H1 (cell line): ENCODE measurements around the gene RAD51B.

Source experiments
- GTF2F1 ChIP-seq: IDR thresholded peaks from 2 replicates; pipeline ENCODE4 v1.6.1; 2012; ENCODE audit warnings: low read depth, low read length, improper control_type of control experiment, borderline replicate concordance
- POLR2A ChIP-seq, 2 experiments: IDR thresholded peaks; 1 replicate in 1 of 2; 2 replicates in 1 of 2; pipeline ENCODE4 v1.6.1; 2011; ENCODE audit warnings: low read depth in 2 of 2, low read length in 2 of 2, mild to moderate bottlenecking in 2 of 2; ENCODE audit errors: control extremely low read depth in 1 of 2
- POLR2AphosphoS5 ChIP-seq: IDR thresholded peaks from 2 replicates; pipeline ENCODE4 v1.6.1; 2011; ENCODE audit warnings: low read depth, low read length
- RFX5 ChIP-seq: IDR thresholded peaks from 2 replicates; pipeline ENCODE4 v1.6.1; 2011; ENCODE audit warnings: low read depth, low read length, improper control_type of control experiment, borderline replicate concordance
- SIN3A ChIP-seq, 2 experiments: IDR thresholded peaks in 1 of 2; conservative IDR thresholded peaks in 1 of 2; 2 replicates each; pipeline ENCODE4 v1.6.1; 2011 to 2012; ENCODE audit warnings: low read length in 2 of 2, improper control_type of control experiment in 1 of 2, low read depth in 1 of 2, mild to moderate bottlenecking in 1 of 2
- TF ChIP-seq, protein P1 (sequence below), 3 experiments: IDR thresholded peaks; 1 replicate in 2 of 3; 2 replicates in 1 of 3; pipeline versions ENCODE4 v1.5.1 to v1.6.1; 2011; ENCODE audit warnings: low read length in 3 of 3, mild to moderate bottlenecking in 3 of 3, inconsistent platforms in 2 of 3, low read depth in 1 of 3, moderate library complexity in 1 of 3; ENCODE audit not compliant: insufficient read depth in 1 of 3; ENCODE audit errors: control extremely low read depth in 1 of 3

DNA sequence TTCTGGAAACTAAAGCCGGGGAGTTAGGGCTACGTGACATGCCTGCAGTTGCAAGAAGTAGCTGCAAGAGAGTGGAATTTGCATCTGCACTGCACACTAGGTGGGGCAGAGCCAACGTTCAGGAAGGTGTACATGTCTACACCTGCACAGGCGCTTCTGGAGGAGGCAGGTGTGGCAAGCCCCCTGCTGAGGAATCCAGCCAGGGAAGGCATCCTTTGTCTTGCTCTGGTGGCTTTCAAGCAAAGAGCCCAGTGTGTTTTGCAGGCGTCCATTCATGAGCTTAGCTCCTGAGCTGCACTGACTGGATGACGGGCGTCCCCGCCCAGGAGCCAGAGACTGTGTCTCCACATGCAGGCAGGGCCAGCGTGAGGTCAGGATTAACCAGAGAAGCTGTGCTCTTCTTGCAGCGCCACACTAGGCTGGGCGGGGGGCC is 856.9 kb downstream of the RAD51B start:
- TF ChIP-seq, protein P1, sequence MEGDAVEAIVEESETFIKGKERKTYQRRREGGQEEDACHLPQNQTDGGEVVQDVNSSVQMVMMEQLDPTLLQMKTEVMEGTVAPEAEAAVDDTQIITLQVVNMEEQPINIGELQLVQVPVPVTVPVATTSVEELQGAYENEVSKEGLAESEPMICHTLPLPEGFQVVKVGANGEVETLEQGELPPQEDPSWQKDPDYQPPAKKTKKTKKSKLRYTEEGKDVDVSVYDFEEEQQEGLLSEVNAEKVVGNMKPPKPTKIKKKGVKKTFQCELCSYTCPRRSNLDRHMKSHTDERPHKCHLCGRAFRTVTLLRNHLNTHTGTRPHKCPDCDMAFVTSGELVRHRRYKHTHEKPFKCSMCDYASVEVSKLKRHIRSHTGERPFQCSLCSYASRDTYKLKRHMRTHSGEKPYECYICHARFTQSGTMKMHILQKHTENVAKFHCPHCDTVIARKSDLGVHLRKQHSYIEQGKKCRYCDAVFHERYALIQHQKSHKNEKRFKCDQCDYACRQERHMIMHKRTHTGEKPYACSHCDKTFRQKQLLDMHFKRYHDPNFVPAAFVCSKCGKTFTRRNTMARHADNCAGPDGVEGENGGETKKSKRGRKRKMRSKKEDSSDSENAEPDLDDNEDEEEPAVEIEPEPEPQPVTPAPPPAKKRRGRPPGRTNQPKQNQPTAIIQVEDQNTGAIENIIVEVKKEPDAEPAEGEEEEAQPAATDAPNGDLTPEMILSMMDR (IDR thresholded peaks at IDR 0.05; ENCODE audit: control extremely low read depth in 1 of 3, insufficient read depth in 1 of 3, low read depth in 1 of 3, low read length in 3 of 3), result no peak
- TF ChIP-seq POLR2A (IDR thresholded peaks at IDR 0.05; ENCODE audit: control extremely low read depth in 1 of 2, low read depth in 2 of 2, low read length in 2 of 2) (no peak), POLR2AphosphoS5 (no peak), RFX5 (no peak), GTF2F1 (no peak), SIN3A (conservative IDR thresholded peaks at IDR 0.05 in 1 of 2, IDR thresholded peaks at IDR 0.05 in 1 of 2; ENCODE audit: low read depth in 1 of 2, low read length in 2 of 2) (no peak)
